ENCODE measurements around the gene SYT1. TPM values are rescaled to one million over a fixed set of nuclear protein-coding genes. Genes with fewer than 3 reads are reported as not detected.

SYT1 gene
- polyA plus RNA-seq, 3 donors, result 0.72 TPM; not detected in 2

DNA sequence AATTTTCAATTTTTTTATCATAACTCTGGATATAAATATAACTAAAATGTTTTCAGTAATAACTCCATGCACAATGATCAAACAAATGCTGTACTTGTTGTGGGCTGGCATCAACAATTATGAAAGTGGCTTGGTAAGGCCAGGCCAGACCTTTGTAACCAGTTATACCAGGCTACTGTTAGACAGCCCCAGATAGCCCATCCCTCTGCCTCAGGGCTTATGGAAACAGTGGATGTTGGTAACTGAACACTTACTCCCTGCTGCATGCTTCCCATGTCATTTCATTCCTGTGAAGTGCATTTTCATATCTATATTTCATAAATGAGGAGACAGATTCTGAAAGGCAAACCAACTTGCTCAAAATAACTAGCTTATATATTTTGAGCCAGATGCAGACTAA is 195.0 kb downstream of the SYT1 start:
- Histone ChIP-seq H3K27me3 (ENCODE audit: control insufficient read depth in 2 of 2, insufficient read depth in 2 of 2, low read length in 2 of 2) (no peaks in the 10 kb centered on the region), H3K79me2 (ENCODE audit: insufficient read depth, low read length) (no peaks in the 10 kb centered on the region), H3K4me2 (replicated peaks; ENCODE audit: extremely low read depth, low read length, poor library complexity, severe bottlenecking) (no peak overlapping the region), H4K20me1 (ENCODE audit: insufficient read depth, low read length) (no peaks in the 10 kb centered on the region), H3K36me3 (replicated peaks in 1 of 2; ENCODE audit: control insufficient read depth in 1 of 2, insufficient read depth in 2 of 2, low read length in 2 of 2) (no peaks in the 10 kb centered on the region), H3K27ac (ENCODE audit: low read depth in 1 of 2, low read length in 2 of 2) (no peak overlapping the region), H3K4me1 (ENCODE audit: control insufficient read depth in 1 of 2, insufficient read depth in 2 of 2, low read length in 2 of 2) (no peaks in the 10 kb centered on the region), H2AFZ (ENCODE audit: insufficient read depth, low read depth, low read length, poor library complexity, severe bottlenecking) (no peak overlapping the region), H3K9ac (ENCODE audit: insufficient read depth, low read length, poor library complexity, severe bottlenecking) (no peak overlapping the region), H3K4me3 (replicated peaks in 1 of 3; ENCODE audit: low read depth in 2 of 3, low read length in 3 of 3) (no peak overlapping the region), H3K9me3 (replicated peaks in 1 of 2; ENCODE audit: control insufficient read depth in 1 of 2, insufficient read depth in 1 of 2, low read length in 2 of 2) (no peaks in the 10 kb centered on the region)
- TF ChIP-seq, protein P1, sequence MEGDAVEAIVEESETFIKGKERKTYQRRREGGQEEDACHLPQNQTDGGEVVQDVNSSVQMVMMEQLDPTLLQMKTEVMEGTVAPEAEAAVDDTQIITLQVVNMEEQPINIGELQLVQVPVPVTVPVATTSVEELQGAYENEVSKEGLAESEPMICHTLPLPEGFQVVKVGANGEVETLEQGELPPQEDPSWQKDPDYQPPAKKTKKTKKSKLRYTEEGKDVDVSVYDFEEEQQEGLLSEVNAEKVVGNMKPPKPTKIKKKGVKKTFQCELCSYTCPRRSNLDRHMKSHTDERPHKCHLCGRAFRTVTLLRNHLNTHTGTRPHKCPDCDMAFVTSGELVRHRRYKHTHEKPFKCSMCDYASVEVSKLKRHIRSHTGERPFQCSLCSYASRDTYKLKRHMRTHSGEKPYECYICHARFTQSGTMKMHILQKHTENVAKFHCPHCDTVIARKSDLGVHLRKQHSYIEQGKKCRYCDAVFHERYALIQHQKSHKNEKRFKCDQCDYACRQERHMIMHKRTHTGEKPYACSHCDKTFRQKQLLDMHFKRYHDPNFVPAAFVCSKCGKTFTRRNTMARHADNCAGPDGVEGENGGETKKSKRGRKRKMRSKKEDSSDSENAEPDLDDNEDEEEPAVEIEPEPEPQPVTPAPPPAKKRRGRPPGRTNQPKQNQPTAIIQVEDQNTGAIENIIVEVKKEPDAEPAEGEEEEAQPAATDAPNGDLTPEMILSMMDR (IDR thresholded peaks at IDR 0.05), result no peak
- no peaks in the 10 kb centered on the region for H3K36me3 Mint-ChIP-seq
- no peak overlapping the region for H3K4me3 Mint-ChIP-seq
- no peak overlapping the region for H3K27ac Mint-ChIP-seq
- intact Hi-C loops (cut with micrococcal nuclease), result no loop called here
- H3K27me3 Mint-ChIP-seq (ENCODE audit: low read depth in 3 of 3), result no peaks in the 10 kb centered on the region
- DNase-seq, result no peak
- no peaks in the 10 kb centered on the region for H3K4me1 Mint-ChIP-seq
- no peaks in the 10 kb centered on the region for H3K9me3 Mint-ChIP-seq

DNA sequence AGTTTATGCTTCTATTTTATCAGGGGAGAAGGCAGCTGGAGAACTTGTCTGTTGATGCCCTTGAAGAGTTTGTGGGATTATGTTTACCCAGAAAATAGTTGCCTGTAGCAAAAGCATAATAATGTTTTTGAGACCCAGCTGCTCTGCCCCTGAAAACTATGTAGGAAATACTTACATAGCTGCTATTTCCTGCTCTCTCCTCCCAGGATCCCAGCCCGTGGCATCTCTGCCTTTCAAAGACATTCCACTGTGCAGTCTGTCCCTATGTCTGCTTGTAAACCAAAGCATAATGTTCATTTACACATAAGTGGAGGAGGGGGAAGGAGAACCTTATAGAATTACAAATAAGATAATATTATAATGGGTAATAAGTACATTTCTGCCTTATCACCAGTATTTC is 198.7 kb downstream of the SYT1 start:
- Histone ChIP-seq H3K4me2 (replicated peaks; ENCODE audit: extremely low read depth, low read length, poor library complexity, severe bottlenecking) (no peak overlapping the region), H3K9me3 (replicated peaks in 1 of 2; ENCODE audit: control insufficient read depth in 1 of 2, insufficient read depth in 1 of 2, low read length in 2 of 2) (no peaks in the 10 kb centered on the region), H3K36me3 (replicated peaks in 1 of 2; ENCODE audit: control insufficient read depth in 1 of 2, insufficient read depth in 2 of 2, low read length in 2 of 2) (no peaks in the 10 kb centered on the region), H3K27me3 (ENCODE audit: control insufficient read depth in 2 of 2, insufficient read depth in 2 of 2, low read length in 2 of 2) (no peaks in the 10 kb centered on the region), H3K4me1 (ENCODE audit: control insufficient read depth in 1 of 2, insufficient read depth in 2 of 2, low read length in 2 of 2) (no peaks in the 10 kb centered on the region), H4K20me1 (ENCODE audit: insufficient read depth, low read length) (no peaks in the 10 kb centered on the region), H3K27ac (ENCODE audit: low read depth in 1 of 2, low read length in 2 of 2) (no peak overlapping the region), H3K79me2 (ENCODE audit: insufficient read depth, low read length) (no peaks in the 10 kb centered on the region), H3K4me3 (replicated peaks in 1 of 3; ENCODE audit: low read depth in 2 of 3, low read length in 3 of 3) (no peak overlapping the region), H2AFZ (ENCODE audit: insufficient read depth, low read depth, low read length, poor library complexity, severe bottlenecking) (no peak overlapping the region), H3K9ac (ENCODE audit: insufficient read depth, low read length, poor library complexity, severe bottlenecking) (no peak overlapping the region)
- intact Hi-C loops (cut with micrococcal nuclease), result no loop called here
- Mint-ChIP-seq H3K4me1 (no peaks in the 10 kb centered on the region), H3K36me3 (no peaks in the 10 kb centered on the region), H3K4me3 (no peak overlapping the region), H3K9me3 (no peaks in the 10 kb centered on the region), H3K27ac (no peak overlapping the region), H3K27me3 (ENCODE audit: low read depth in 3 of 3) (peaks cover 0 to 2% (median 0%) of the 10 kb centered on the region in 3 donors)
- WGBS (ENCODE audit: insufficient coverage), result no CpG with 5 or more reads among the region's 1 CpG
- TF ChIP-seq, protein P1 (IDR thresholded peaks at IDR 0.05), result no peak
- DNase-seq, result no peak

Measured in CD14-positive monocyte (primary cell).